Peyer's patch (tissue), 4 donors: ENCODE data around the gene AHDC1.

Experiments used
- CTCF ChIP-seq, 6 experiments: fragments of 450-650 bp in 4 of 6; fragments of 200-600 bp in 2 of 6; sonication (generic) in 1 of 6; IDR thresholded peaks; one replicate each; pipeline ENCODE4 v1.5.1; 2017 to 2019; ENCODE audit warnings: antibody characterized with exemption in 6 of 6, mild to moderate bottlenecking in 3 of 6, moderate library complexity in 1 of 6
- POLR2A ChIP-seq, 2 donors: fragments of 450-650 bp; IDR thresholded peaks; one replicate each; pipeline ENCODE4 v1.5.1; 2017; ENCODE audit warnings: antibody characterized with exemption in 2 of 2, mild to moderate bottlenecking in 2 of 2, moderate library complexity in 2 of 2

- no peak for TF ChIP-seq CTCF (IDR thresholded peaks at IDR 0.05)
- no peak for TF ChIP-seq POLR2A (IDR thresholded peaks at IDR 0.05)
Measured at GRCh38 chr1:27614043-27614624, 10.2 kb upstream of the AHDC1 start.
